Heart left ventricle (tissue), 16 donors: Measurements from ENCODE around the gene RIC8A. TPM values are rescaled to one million over a fixed set of nuclear protein-coding genes. Genes with fewer than 3 reads are reported as not detected.
A peak's percentile ranks its signal among the peaks of the same experiment; 100 is the strongest.

Source experiments
- ATAC-seq, 4 donors: fragments of 200-7000 bp; cut with Tn5 transposase; one replicate each; pipeline ENCODE4 v1.9.1; 2020 to 2022; ENCODE audit warnings: moderate library complexity in 4 of 4, mild to moderate bottlenecking in 3 of 4, moderate number of reproducible peaks in 1 of 4
- DNase-seq, 5 donors: peaks; one replicate each; pipeline ENCODE4 v3.0.0-alpha.2; 2020
- H3K27ac ChIP-seq, 12 donors: fragments of 200-600 bp; sonication (generic) in 4 of 12; one replicate each; pipeline versions ENCODE4 v1.5.0 to v1.8.0; 2016 to 2022; ENCODE audit warnings: mild to moderate bottlenecking in 2 of 12
- H3K27me3 ChIP-seq, 9 donors: fragments of 200-600 bp; sonication (generic) in 2 of 9; one replicate each; pipeline versions ENCODE4 v1.5.1 to v1.8.0; 2016 to 2022; ENCODE audit warnings: mild to moderate bottlenecking in 3 of 9
- H3K36me3 ChIP-seq, 9 donors: fragments of 200-600 bp; sonication (generic) in 2 of 9; one replicate each; pipeline versions ENCODE4 v1.5.0 to v1.8.0; 2018 to 2022; ENCODE audit warnings: mild to moderate bottlenecking in 2 of 9
- H3K4me1 ChIP-seq, 12 donors: fragments of 200-600 bp; sonication (generic) in 4 of 12; one replicate each; pipeline versions ENCODE4 v1.5.0 to v1.8.0; 2016 to 2022; ENCODE audit warnings: mild to moderate bottlenecking in 3 of 12
- H3K4me3 ChIP-seq, 12 donors: fragments of 200-600 bp; sonication (generic) in 4 of 12; one replicate each; pipeline versions ENCODE4 v1.5.0 to v1.8.0; 2017 to 2022; ENCODE audit warnings: mild to moderate bottlenecking in 9 of 12, moderate library complexity in 4 of 12
- H3K9me3 ChIP-seq, 12 donors: fragments of 200-600 bp; sonication (generic) in 4 of 12; one replicate each; pipeline versions ENCODE4 v1.5.0 to v1.8.0; 2016 to 2022; ENCODE audit warnings: mild to moderate bottlenecking in 1 of 12
- POLR2A ChIP-seq, 2 donors: fragments of 450-650 bp; IDR thresholded peaks; one replicate each; pipeline ENCODE4 v1.6.1; 2017; ENCODE audit warnings: antibody characterized with exemption in 2 of 2, mild to moderate bottlenecking in 2 of 2, moderate library complexity in 2 of 2
- WGBS, 4 donors: extraction: QIAGEN DNeasy Blood & Tissue Kit in 2 of 4; methylation state at CpG; one replicate each; pipeline versions ENCODE4 v1.1.5 to v1.1.7; 2013 to 2018; 5-methylcytosine and 5-hydroxymethylcytosine counted together
- intact Hi-C, 10 donors: fragments of 100-400 bp; cut with DNase I; formaldehyde crosslinking; loops; one replicate each; pipeline versions ENCODE4 v1.11.1 to v1.14.2; 2022
- polyA plus RNA-seq, 2 donors: library from polyadenylated mRNA; stranded (reverse); fragments of 200-250 nt; gene quantifications; one replicate each; pipeline ENCODE4 v1.2.3, GENCODE V29; 2013
- total RNA-seq, 9 donors: library from RNA; depleted of rRNA in 2 of 9; stranded (reverse); fragments of >200 nt in 2 of 9; fragmentation: NEBNext Ultra II Directional in 3 of 9; extraction: Animal tissue kit (Norgen Biotek cat#: 25700) in 3 of 9; gene quantifications; one replicate each; pipeline versions ENCODE4 v1.1.0 to v1.2.4, GENCODE V29; 2016 to 2023
- TF ChIP-seq, protein P1 (sequence below), 12 donors: fragments of 200-600 bp; sonication (generic) in 4 of 12; IDR thresholded peaks; one replicate each; pipeline versions ENCODE4 v1.5.0 to v1.8.0; 2018 to 2022; ENCODE audit warnings: antibody characterized with exemption in 12 of 12, mild to moderate bottlenecking in 5 of 12
- donor health status: ischemic (EF 13 %, LVEDD 7.1; RV severe dilation, severe dysfunction).
- donor health status: healthy with polysubstance abuse.
- donor health status: DM: no; HTN: yes; CAD: no.
- donor health status: DM: no; HTN: no; CAD: no.
- donor health status: ischemic (EF 25% LVEDD 6.9; RV normal size, moderate dysfunction).
- donor health status: ischemic (EF 25% LVEDD 5.7; RV mildly dilated, moderate dysfunction).
- donor health status: healthy.
- donor health status: DM: yes; HTN: yes; CAD: no.
- donor health status: ischemic (EF 35%, LVEDD 5.7; RV mildly dilated, moderate dysfunction).
- donor health status: nonischemic (EF 11% LVEDD 7.7; RV severe dilation, severe dysfunction).
- donor health status: DM: yes; HTN: yes; CAD: no.
- donor health status: PGD.
- donor health status: ischemic (EF 29% LVEDD 5.4; RV normal size, mild dysfunction).
- donor health status: nonischemic (EF 23%, LVEDD 6.1; RV moderate dilation, normal function).

The RIC8A gene
- total and polyA plus RNA-seq, 11 donors = 32.7 to 99.5 (median 74.3) TPM

DNA sequence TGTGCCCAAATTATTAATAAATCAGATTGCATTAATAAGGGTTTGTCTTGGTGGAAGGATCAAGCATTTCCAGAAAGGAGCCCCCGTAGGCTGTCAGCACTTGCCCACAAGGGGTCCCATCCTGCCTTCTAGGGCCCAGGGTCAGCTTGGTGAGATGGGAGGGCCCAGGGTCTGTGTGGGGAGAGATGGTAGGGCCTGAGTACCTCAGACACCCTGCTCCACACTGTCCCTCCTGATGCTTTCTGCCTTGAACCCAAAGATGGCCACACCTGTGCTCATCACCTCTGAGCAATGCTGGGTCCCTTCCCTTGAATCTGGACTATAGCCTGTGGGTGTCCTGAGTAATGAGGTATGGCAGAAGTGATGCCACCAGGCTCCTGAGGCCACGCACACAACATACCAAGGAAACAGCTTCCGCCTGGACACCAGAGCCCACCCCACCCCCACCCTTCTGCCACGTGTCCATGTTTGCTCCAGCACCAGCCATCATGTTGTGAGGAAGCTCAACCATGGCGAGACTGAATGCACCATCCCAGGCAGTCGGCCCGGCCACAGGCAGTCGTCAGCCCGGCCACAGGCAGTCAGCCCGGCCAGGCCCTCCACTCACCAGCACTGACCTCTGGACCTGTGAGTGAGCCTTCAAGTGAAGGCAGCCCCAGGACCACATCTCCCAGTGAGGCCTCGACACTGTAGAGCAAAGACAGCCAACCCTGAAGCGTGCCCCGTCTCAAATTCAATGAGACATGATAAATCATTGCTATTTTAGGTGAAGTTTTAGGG lies 7.1 kb upstream of the RIC8A start:
- intact Hi-C loops = loop anchor here in 5 of 10 donors (5.0 to 10.0 kb wide), 6 partner anchors 94 to 314 kb away; partner anchors contain the start of genes B4GALNT4 (in 2 of the 5), IFITM5 (in 1 of the 5), PTDSS2 (in 1 of the 5) and RNH1 (in 1 of the 5)
- Histone ChIP-seq H3K27ac (no peak overlapping the region), H3K9me3 (no peaks in the 10 kb centered on the region), H3K36me3 (peaks cover 0 to 55% (median 40%) of the 10 kb centered on the region in 9 donors), H3K4me1 (peaks cover 0 to 39% (median 7%) of the 10 kb centered on the region in 12 donors), H3K27me3 (no peaks in the 10 kb centered on the region), H3K4me3 (no peak overlapping the region)
- DNase-seq (peak in 1 of 5 donors; percentile 10), ATAC-seq (no peak)
- WGBS, 4 donors = 86 to 97% (median 94%) methylated on average over 4 to 13 of the region's 13 CpGs
- TF ChIP-seq, protein P1, sequence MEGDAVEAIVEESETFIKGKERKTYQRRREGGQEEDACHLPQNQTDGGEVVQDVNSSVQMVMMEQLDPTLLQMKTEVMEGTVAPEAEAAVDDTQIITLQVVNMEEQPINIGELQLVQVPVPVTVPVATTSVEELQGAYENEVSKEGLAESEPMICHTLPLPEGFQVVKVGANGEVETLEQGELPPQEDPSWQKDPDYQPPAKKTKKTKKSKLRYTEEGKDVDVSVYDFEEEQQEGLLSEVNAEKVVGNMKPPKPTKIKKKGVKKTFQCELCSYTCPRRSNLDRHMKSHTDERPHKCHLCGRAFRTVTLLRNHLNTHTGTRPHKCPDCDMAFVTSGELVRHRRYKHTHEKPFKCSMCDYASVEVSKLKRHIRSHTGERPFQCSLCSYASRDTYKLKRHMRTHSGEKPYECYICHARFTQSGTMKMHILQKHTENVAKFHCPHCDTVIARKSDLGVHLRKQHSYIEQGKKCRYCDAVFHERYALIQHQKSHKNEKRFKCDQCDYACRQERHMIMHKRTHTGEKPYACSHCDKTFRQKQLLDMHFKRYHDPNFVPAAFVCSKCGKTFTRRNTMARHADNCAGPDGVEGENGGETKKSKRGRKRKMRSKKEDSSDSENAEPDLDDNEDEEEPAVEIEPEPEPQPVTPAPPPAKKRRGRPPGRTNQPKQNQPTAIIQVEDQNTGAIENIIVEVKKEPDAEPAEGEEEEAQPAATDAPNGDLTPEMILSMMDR (IDR thresholded peaks at IDR 0.05) = no peak
- no peak for TF ChIP-seq POLR2A (IDR thresholded peaks at IDR 0.05)

DNA sequence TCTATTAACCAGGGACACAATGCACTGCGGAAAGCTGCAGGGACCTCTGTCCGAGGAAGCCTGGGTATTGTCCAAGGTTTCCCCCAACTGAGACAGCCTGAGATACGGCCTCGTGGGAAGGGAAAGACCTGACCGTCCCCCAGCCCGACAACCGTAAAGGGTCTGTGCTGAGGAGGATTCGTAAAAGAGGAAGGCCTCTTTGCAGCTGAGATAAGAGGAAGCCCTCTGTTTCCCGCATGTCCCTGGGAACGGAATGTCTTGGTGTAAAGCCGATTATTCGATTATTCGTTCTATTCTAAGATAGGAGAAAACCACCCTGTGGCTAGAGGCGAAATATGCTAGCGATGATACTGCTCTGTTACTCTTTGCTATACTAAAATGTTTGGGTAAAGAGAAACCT lies 5.5 kb upstream of the RIC8A start:
- Histone ChIP-seq H3K4me3 (no peak overlapping the region), H3K4me1 (peaks cover 5 to 52% (median 18%) of the 10 kb centered on the region in 12 donors), H3K36me3 (peaks cover 0 to 56% (median 43%) of the 10 kb centered on the region in 9 donors), H3K9me3 (no peaks in the 10 kb centered on the region), H3K27me3 (no peaks in the 10 kb centered on the region), H3K27ac (peak overlapping the region in 1 of 12 donors; percentile 20)
- TF ChIP-seq POLR2A (IDR thresholded peaks at IDR 0.05) = no peak
- TF ChIP-seq, protein P1 (IDR thresholded peaks at IDR 0.05) = no peak
- intact Hi-C loops = loop anchor here in 5 of 10 donors (5.0 to 10.0 kb wide), 6 partner anchors 93 to 313 kb away; partner anchors contain the start of genes B4GALNT4 (in 2 of the 5), IFITM5 (in 1 of the 5), PTDSS2 (in 1 of the 5) and RNH1 (in 1 of the 5)
- no peak for ATAC-seq
- DNase-seq = peak in 1 of 5 donors; percentile 11
- 60 to 74% (median 64%) methylated on average over 15 of the region's 15 CpGs for WGBS, 4 donors

DNA sequence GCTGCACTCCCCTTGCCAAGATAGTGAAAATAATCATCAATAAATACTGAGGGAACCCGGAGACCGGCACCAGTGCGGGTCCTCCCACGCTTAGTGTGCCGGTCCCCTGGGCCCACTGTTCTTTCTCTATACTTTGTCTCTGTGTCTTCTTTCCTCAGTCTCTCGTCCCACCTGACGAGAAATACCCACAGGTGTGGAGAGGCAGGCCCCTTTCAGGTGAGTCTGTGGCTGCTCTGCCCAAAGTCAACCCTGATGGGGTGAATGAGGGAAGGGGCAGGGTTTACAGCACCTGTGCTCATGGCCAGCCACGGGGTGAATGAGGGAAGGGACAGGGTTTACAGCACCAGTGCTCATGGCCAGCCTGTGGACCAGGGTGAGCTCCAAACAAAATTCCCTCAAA lies 5.0 kb upstream of the RIC8A start:
- TF ChIP-seq, protein P1 (IDR thresholded peaks at IDR 0.05) = no peak
- no peak for TF ChIP-seq POLR2A (IDR thresholded peaks at IDR 0.05)
- Histone ChIP-seq H3K9me3 (no peaks in the 10 kb centered on the region), H3K27me3 (no peaks in the 10 kb centered on the region), H3K36me3 (peaks cover 0 to 56% (median 43%) of the 10 kb centered on the region in 9 donors), H3K4me1 (peaks cover 5 to 52% (median 18%) of the 10 kb centered on the region in 12 donors), H3K4me3 (no peak overlapping the region), H3K27ac (peak overlapping the region in 1 of 12 donors; percentile 20)
- intact Hi-C loops = loop anchor here in 5 of 10 donors (5.0 to 10.0 kb wide), 6 partner anchors 92 to 312 kb away; partner anchors contain the start of genes B4GALNT4 (in 2 of the 5), IFITM5 (in 1 of the 5), PTDSS2 (in 1 of the 5) and RNH1 (in 1 of the 5)
- 75 to 84% (median 81%) methylated on average over 8 of the region's 8 CpGs for WGBS, 4 donors
- ATAC-seq (no peak), DNase-seq (no peak)
